Neural crest cell (in vitro differentiated cells): ENCODE results near the gene HDAC4. TPM values are rescaled to one million over a fixed set of nuclear protein-coding genes. Genes with fewer than 3 reads are reported as not detected.

ENCODE experiments used
- DNase-seq: peaks from one replicate; pipeline ENCODE4 v3.0.0; 2021; ENCODE audit warnings: low read depth, mixed read lengths, low spot score
- H3K27ac Mint-ChIP-seq: one replicate; pipeline ENCODE4 v1.8.0; 2021; ENCODE audit warnings: mild to moderate bottlenecking, mixed read lengths; ENCODE audit not compliant: unreplicated experiment
- H3K27me3 Mint-ChIP-seq: 2 replicates; pipeline ENCODE4 v1.8.0; 2021; ENCODE audit warnings: low read depth, mild to moderate bottlenecking, mixed read lengths
- H3K36me3 Mint-ChIP-seq: 2 replicates; pipeline ENCODE4 v1.8.0; 2021; ENCODE audit warnings: low read depth, mild to moderate bottlenecking, mixed read lengths
- H3K4me1 Mint-ChIP-seq: 2 replicates; pipeline ENCODE4 v1.8.0; 2021; ENCODE audit warnings: mixed read lengths
- H3K4me3 Mint-ChIP-seq: one replicate; pipeline ENCODE4 v1.8.0; 2021; ENCODE audit warnings: mild to moderate bottlenecking, mixed read lengths
- H3K9me3 Mint-ChIP-seq: 2 replicates; pipeline ENCODE4 v1.8.0; 2021; ENCODE audit warnings: mixed read lengths
- total RNA-seq: library from RNA; stranded (reverse); gene quantifications from 2 replicates; pipeline ENCODE4 v1.2.1, GENCODE V29; 2021
- TF ChIP-seq, protein P1 (sequence below): fragments of 200-600 bp; sonication (generic); conservative IDR thresholded peaks from 2 replicates; pipeline ENCODE4 v1.5.0; 2021; ENCODE audit warnings: antibody characterized with exemption, mild to moderate bottlenecking

The HDAC4 gene
- total RNA-seq, 1 donor from 2014 or later = 52.1 TPM

DNA sequence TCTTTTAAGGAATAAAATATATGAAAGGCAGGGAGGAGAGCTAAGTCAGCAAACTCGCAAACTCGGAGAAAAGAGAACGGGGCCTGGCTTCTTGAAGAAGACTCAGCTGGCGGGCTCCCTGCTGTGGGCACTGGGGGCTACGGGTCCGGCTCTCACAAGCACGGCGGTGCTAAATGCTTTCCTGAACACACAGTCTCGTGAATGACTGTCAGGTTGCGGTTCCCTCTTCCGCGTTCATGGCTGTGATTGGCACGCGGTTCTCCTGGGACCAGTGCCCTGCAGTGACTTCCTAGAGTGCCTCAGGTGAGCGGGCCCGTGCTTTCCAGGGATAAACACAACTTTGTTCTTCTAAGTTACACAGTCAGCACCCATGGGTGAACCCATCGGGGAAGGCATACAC lies 208.4 kb downstream of the HDAC4 start:
- no peaks in the 10 kb centered on the region for H3K27me3 Mint-ChIP-seq
- TF ChIP-seq, protein P1, sequence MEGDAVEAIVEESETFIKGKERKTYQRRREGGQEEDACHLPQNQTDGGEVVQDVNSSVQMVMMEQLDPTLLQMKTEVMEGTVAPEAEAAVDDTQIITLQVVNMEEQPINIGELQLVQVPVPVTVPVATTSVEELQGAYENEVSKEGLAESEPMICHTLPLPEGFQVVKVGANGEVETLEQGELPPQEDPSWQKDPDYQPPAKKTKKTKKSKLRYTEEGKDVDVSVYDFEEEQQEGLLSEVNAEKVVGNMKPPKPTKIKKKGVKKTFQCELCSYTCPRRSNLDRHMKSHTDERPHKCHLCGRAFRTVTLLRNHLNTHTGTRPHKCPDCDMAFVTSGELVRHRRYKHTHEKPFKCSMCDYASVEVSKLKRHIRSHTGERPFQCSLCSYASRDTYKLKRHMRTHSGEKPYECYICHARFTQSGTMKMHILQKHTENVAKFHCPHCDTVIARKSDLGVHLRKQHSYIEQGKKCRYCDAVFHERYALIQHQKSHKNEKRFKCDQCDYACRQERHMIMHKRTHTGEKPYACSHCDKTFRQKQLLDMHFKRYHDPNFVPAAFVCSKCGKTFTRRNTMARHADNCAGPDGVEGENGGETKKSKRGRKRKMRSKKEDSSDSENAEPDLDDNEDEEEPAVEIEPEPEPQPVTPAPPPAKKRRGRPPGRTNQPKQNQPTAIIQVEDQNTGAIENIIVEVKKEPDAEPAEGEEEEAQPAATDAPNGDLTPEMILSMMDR = no peak
- peaks cover 65% of the 10 kb centered on the region for H3K4me1 Mint-ChIP-seq
- no peak for DNase-seq
- no peak overlapping the region for H3K27ac Mint-ChIP-seq
- no peak overlapping the region for H3K4me3 Mint-ChIP-seq
- H3K36me3 Mint-ChIP-seq = peaks cover 18% of the 10 kb centered on the region
- no peaks in the 10 kb centered on the region for H3K9me3 Mint-ChIP-seq

DNA sequence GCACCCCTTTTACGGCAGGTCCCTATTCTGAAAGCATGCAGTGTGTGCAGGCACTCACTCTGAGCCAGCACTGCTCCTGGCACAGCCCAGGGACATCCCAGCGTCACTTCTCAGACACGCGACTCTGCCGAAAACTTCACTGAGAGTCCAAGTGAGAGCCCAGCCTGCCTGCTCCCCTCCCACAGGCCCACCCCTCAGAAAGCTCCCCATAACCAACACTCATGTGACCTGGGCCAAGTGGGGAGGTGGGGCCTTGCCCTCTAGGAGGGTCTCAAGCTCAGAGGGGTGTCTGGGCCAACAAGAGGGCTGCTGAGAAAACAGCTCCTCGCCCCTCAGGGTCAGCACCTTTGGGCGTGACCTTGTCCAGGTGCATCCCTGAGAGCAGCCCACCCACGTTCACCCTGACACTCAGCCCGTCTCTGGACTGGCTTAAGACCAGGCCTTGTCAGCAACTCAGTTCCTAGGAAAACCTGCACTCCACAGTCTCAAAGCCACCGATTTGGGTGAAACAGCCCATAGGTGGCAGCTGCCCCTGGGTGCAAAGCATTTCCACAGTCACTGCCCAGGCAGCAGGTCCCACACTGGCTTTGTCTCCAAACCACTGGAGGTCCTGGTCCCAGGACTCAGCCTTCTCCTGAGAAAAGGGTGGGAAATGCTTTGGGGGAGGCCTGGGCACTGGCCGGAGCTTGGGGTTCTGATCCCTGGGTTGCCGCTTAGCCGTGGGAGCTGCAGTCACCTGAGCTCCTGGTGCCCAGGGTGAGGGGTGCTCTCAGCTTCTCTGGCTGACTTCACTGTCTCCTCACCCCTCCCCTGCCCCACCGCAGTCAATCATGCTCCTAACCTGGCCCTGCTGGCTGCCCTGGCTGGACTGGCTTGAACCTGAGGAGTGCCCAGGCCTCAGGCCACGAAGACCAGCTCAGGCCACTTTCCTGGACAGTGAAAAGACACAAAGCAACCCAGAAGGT lies 209.6 kb downstream of the HDAC4 start:
- no peak for DNase-seq
- TF ChIP-seq, protein P1 = no peak

DNA sequence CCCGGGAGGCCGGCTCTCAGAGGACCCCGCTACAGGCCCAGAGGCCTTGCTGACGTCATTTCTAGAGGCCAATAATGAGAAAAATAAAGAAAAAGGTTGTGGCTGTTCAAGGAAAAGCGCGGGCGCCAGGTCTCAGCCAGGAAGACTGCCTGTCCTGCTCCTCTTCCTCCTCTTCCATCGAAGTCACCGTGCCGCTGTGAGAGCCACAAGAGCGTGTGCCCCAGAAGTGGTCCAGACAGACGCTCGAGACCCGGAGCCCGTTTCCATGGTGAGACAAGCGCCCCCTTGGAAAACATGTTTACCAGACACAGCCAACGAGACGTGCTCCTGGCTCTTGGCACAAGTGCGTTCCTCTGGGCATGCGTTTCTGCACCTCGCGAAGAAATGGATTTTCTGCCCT lies 210.5 kb downstream of the HDAC4 start:
- TF ChIP-seq, protein P1 = no peak
- peak overlapping the region; percentile 75 for H3K27ac Mint-ChIP-seq
- H3K27me3 Mint-ChIP-seq = no peaks in the 10 kb centered on the region
- peaks cover 21% of the 10 kb centered on the region for H3K36me3 Mint-ChIP-seq
- no peaks in the 10 kb centered on the region for H3K9me3 Mint-ChIP-seq
- peaks cover 44% of the 10 kb centered on the region for H3K4me1 Mint-ChIP-seq
- no peak for DNase-seq
- H3K4me3 Mint-ChIP-seq = no peak overlapping the region

More for the DNA sequence above, 209.6 kb downstream of the HDAC4 start:
- Mint-ChIP-seq H3K4me1 (peaks cover 53% of the 10 kb centered on the region), H3K9me3 (no peaks in the 10 kb centered on the region), H3K27me3 (no peaks in the 10 kb centered on the region), H3K36me3 (peaks cover 23% of the 10 kb centered on the region), H3K27ac (peak overlapping the region; percentile 75), H3K4me3 (no peak overlapping the region)

DNA sequence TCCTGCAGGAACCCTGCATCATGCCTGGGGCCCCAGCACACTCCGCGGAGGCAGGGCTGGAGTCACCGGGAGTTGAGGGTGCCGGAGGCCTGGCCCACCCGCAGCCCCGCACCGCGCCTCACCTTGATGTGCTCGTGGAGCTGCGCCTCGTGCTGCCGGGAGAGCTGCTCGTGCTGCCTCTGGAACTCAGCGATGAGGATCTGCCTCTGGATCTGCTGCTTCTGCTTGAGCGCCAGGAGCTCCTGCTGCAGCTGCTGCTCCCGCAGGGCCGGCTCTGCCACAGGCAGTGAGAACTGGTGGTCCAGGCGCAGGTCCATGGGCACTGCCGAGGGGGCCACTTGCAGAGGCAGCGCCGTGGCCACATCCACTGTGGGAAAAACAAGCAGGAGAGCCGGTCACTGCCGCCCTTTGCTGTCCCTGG lies 211.1 kb downstream of the HDAC4 start:
- Mint-ChIP-seq H3K36me3 (peaks cover 21% of the 10 kb centered on the region), H3K27me3 (no peaks in the 10 kb centered on the region), H3K27ac (no peak overlapping the region), H3K4me3 (no peak overlapping the region), H3K9me3 (no peaks in the 10 kb centered on the region), H3K4me1 (peaks cover 38% of the 10 kb centered on the region)
- no peak for DNase-seq
- TF ChIP-seq, protein P1 = no peak

DNA sequence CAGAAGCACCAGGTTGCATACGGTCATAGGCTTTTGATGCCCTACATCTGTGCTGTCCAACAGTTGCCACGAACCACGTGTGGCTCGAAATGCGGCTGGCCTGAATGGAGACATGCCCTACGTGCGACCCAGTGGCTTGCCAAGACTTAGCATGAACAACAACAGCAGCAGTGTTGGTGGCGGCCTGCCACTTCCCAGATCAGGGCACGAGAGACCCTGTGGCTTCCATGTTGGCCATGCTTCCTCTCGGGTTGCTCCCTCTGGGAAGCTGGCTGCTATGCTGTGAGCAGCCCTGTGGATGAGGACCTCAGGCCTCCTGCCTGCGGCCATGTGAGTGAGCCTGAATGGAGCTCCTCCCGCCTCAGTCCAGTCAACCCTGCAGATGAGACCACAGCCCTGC lies 212.3 kb downstream of the HDAC4 start:
- TF ChIP-seq, protein P1 = no peak
- no peaks in the 10 kb centered on the region for H3K27me3 Mint-ChIP-seq
- H3K9me3 Mint-ChIP-seq = no peaks in the 10 kb centered on the region
- H3K36me3 Mint-ChIP-seq = peaks cover 21% of the 10 kb centered on the region
- H3K4me3 Mint-ChIP-seq = no peak overlapping the region
- H3K4me1 Mint-ChIP-seq = peaks cover 31% of the 10 kb centered on the region
- H3K27ac Mint-ChIP-seq = no peak overlapping the region
- DNase-seq = no peak
